CD4-positive, alpha-beta T cell (primary cell): Measurements from ENCODE around the gene SLC25A42. TPM values are rescaled to one million over a fixed set of nuclear protein-coding genes. Genes with fewer than 3 reads are reported as not detected.
"Not testable (repeated sequence)": the region's sequence is repeated elsewhere in the genome, so short reads cannot be mapped to it uniquely, and the experiment has no call there.

ENCODE experiments used
- ATAC-seq: fragments of 200-7000 bp; cut with Tn5 transposase; one replicate; pipeline ENCODE4 v1.10.0; 2022; ENCODE audit warnings: mild to moderate bottlenecking; ENCODE audit not compliant: poor library complexity
- CTCF ChIA-PET: fragments of 350-600 bp; sonication (Branson Sonifier 250); formaldehyde crosslinking; loops from one replicate; lab custom pipeline; 2021; ENCODE audit warnings: antibody characterized with exemption, inconsistent platforms; lab: Charles Lee
- POLR2A ChIA-PET: fragments of 350-600 bp; sonication (Branson Sonifier 250); formaldehyde crosslinking; loops from one replicate; lab custom pipeline; 2021; ENCODE audit warnings: antibody characterized with exemption, inconsistent platforms; lab: Charles Lee
- DNase-seq, 14 experiments: peaks; one replicate each; pipeline ENCODE4 v3.0.0-alpha.2; 2013 to 2020; ENCODE audit warnings: mixed read lengths in 2 of 14
- H3K27ac ChIP-seq, 2 donors: one replicate each; pipeline versions ENCODE4 v1.5.1 to v1.7.0; 2013; ENCODE audit warnings: low read length in 2 of 2, low read depth in 1 of 2, mild to moderate bottlenecking in 1 of 2
- H3K27me3 ChIP-seq, 2 experiments: 1 replicate in 1 of 2; 2 replicates in 1 of 2; pipeline versions ENCODE4 v1.6.1 to v1.7.0; 2013; ENCODE audit warnings: low read length in 2 of 2, control low read depth in 1 of 2, mild to moderate bottlenecking in 1 of 2, moderate library complexity in 1 of 2; ENCODE audit not compliant: insufficient read depth in 2 of 2, control insufficient read depth in 1 of 2
- H3K36me3 ChIP-seq: one replicate; pipeline ENCODE4 v1.6.1; 2013; ENCODE audit warnings: low read length, control low read depth; ENCODE audit not compliant: insufficient read depth
- H3K4me1 ChIP-seq: one replicate; pipeline ENCODE4 v1.6.1; 2013; ENCODE audit warnings: low read length, control low read depth; ENCODE audit not compliant: insufficient read depth
- H3K4me3 ChIP-seq: one replicate; pipeline ENCODE4 v1.5.1; 2013; ENCODE audit warnings: mild to moderate bottlenecking, low read length, moderate library complexity
- H3K9me3 ChIP-seq, 2 experiments: 1 replicate in 1 of 2; 2 replicates in 1 of 2; pipeline versions ENCODE4 v1.6.1 to v1.7.0; 2013; ENCODE audit warnings: low read length in 2 of 2, mild to moderate bottlenecking in 2 of 2, control low read depth in 1 of 2, moderate library complexity in 1 of 2; ENCODE audit not compliant: control insufficient read depth in 1 of 2, insufficient read depth in 1 of 2
- H3K27ac Mint-ChIP-seq: one replicate; pipeline ENCODE4 v1.8.0; 2020; ENCODE audit warnings: mixed read lengths
- H3K27me3 Mint-ChIP-seq: one replicate; pipeline ENCODE4 v1.8.0; 2021; ENCODE audit warnings: mixed read lengths
- H3K36me3 Mint-ChIP-seq: one replicate; pipeline ENCODE4 v1.8.0; 2021; ENCODE audit warnings: low read depth, mixed read lengths
- H3K4me1 Mint-ChIP-seq: one replicate; pipeline ENCODE4 v1.8.0; 2021; ENCODE audit warnings: low read depth, mixed read lengths
- H3K4me3 Mint-ChIP-seq: one replicate; pipeline ENCODE4 v1.8.0; 2020; ENCODE audit warnings: mild to moderate bottlenecking, mixed read lengths
- H3K9me3 Mint-ChIP-seq: one replicate; pipeline ENCODE4 v1.8.0; 2020; ENCODE audit warnings: mixed read lengths
- intact Hi-C, 2 experiments: fragments of 100-400 bp; cut with DNase I in 1 of 2; cut with micrococcal nuclease in 1 of 2; formaldehyde crosslinking; loops; one replicate each; pipeline versions ENCODE4 v1.15.1 to v1.9.0; 2023 to 2025; cut with DNase I, micrococcal nuclease
- total RNA-seq, 174 experiments: library from RNA in 2 of 174; stranded (reverse) in 2 of 174; gene quantifications; one replicate each; pipeline ENCODE4 v1.2.3 and lab custom pipeline; 2021 to 2026
- TF ChIP-seq, protein P1 (sequence below): fragments of 200-600 bp; IDR thresholded peaks from one replicate; pipeline ENCODE4 v1.8.0; 2022; ENCODE audit warnings: antibody characterized with exemption, mild to moderate bottlenecking

The SLC25A42 gene
- total RNA-seq, 2 experiments from 2014 or later = 15.1 to 15.4 TPM

DNA sequence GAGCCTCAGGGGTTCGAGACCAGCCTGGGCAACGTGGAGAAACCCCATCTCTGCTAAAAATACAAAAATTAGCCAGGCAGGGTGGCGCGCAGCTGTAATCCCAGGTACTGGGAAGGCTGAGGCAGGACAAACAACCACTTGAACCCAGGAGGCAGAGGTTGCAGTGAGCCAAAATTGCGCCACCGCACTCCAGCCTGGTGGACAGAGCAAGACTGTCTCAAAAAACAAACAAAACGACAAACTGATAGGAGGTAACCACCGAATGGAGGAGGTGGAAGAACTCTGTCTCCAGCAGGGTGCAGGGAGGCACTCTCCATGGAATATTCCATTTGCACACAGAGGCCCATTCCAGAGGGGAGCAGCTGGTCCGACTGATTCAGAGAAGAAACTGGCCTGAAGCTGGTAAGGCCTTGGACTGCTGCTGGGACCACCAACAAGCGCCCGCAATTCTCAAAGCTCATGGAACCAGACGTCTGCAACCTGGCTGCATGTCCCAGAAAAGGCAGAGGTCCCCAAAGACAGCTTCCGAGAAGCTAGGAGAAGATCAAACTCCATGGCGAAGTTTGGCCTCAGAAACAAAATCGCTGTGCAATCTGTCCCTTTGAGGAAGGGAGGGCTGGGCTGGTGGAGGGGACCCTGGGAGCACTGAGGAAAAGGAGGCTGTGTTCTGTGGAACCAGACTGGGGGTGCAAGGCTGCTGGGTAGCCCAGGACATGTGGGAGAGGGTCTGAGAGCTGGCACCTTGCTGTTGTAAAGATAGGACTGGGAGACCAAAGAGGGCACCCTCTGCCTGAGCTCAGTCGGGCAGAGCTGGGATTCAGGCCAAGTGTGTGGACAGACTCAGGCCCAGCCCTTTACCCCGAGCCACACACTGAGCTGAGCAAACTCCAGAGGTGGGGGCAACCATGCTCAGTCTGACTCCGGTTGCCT, 35.2 kb downstream of the SLC25A42 start:
- no peaks in the 10 kb centered on the region for H3K9me3 Mint-ChIP-seq
- H3K27me3 ChIP-seq = no peaks in the 10 kb centered on the region
- H3K4me3 Mint-ChIP-seq = no peak overlapping the region
- H3K36me3 Mint-ChIP-seq = peaks cover 29% of the 10 kb centered on the region
- H3K4me1 Mint-ChIP-seq = no peaks in the 10 kb centered on the region
- CTCF ChIA-PET = no interaction called here
- intact Hi-C loops = no loop called here
- no peaks in the 10 kb centered on the region for H3K4me1 ChIP-seq
- H3K27ac Mint-ChIP-seq = no peak overlapping the region
- TF ChIP-seq, protein P1, sequence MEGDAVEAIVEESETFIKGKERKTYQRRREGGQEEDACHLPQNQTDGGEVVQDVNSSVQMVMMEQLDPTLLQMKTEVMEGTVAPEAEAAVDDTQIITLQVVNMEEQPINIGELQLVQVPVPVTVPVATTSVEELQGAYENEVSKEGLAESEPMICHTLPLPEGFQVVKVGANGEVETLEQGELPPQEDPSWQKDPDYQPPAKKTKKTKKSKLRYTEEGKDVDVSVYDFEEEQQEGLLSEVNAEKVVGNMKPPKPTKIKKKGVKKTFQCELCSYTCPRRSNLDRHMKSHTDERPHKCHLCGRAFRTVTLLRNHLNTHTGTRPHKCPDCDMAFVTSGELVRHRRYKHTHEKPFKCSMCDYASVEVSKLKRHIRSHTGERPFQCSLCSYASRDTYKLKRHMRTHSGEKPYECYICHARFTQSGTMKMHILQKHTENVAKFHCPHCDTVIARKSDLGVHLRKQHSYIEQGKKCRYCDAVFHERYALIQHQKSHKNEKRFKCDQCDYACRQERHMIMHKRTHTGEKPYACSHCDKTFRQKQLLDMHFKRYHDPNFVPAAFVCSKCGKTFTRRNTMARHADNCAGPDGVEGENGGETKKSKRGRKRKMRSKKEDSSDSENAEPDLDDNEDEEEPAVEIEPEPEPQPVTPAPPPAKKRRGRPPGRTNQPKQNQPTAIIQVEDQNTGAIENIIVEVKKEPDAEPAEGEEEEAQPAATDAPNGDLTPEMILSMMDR = no peak
- no peaks in the 10 kb centered on the region for H3K9me3 ChIP-seq
- H3K36me3 ChIP-seq = peaks cover 36% of the 10 kb centered on the region
- H3K4me3 ChIP-seq = no peak overlapping the region
- ATAC-seq = no peak
- H3K27me3 Mint-ChIP-seq = no peaks in the 10 kb centered on the region
- H3K27ac ChIP-seq = no peak overlapping the region
- no peak for DNase-seq
- POLR2A ChIA-PET = no interaction called here

DNA sequence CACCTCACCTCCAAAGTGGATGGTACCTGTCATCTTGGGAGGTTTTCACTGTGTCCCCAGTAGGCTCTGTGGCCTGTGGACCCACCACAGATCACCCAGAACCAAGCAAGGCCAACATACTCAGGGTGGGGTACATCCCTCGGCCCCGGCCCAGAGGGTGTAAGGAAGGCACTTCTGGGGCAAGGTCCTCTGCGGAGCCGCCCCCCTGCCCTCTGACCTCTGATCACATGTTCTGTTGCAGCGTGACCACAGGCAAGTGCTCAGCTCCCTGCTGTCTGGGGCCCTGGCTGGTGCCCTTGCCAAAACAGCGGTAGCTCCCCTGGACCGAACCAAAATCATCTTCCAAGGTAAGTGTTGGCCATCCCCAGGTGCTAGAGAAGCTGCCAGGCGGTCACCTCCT, 37.7 kb downstream of the SLC25A42 start:
- H3K27me3 ChIP-seq = no peaks in the 10 kb centered on the region
- no peaks in the 10 kb centered on the region for H3K4me1 ChIP-seq
- H3K27ac ChIP-seq = no peak overlapping the region
- TF ChIP-seq, protein P1 = no peak
- no peak for ATAC-seq
- intact Hi-C loops = no loop called here
- no peaks in the 10 kb centered on the region for H3K27me3 Mint-ChIP-seq
- H3K4me3 ChIP-seq = no peak overlapping the region
- H3K9me3 ChIP-seq = no peaks in the 10 kb centered on the region
- DNase-seq = no peak
- no peaks in the 10 kb centered on the region for H3K9me3 Mint-ChIP-seq
- ChIA-PET POLR2A (no interaction called here), CTCF (no interaction called here)
- H3K36me3 ChIP-seq = peaks cover 40% of the 10 kb centered on the region
- no peak overlapping the region for H3K27ac Mint-ChIP-seq
- peaks cover 30% of the 10 kb centered on the region for H3K36me3 Mint-ChIP-seq
- no peaks in the 10 kb centered on the region for H3K4me1 Mint-ChIP-seq
- H3K4me3 Mint-ChIP-seq = no peak overlapping the region

DNA sequence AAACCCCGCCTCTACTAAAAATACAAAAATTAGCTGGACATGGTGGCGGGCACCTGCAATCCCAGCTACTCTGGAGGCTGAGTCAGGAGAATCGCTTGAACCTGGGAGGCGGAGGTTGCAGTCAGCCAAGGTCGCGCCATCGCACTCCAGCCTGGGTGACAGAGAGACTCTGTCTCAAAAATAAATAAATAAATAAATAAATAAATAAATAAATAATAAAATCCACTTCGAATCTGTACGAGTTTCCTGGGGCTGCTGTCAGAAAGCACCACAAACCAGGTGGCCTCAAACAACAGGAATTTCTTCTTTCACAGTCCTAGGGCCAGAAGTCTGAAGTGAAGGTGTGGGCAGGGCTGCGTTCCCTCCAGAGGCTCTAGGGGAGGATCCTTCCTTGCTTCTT, 38.8 kb downstream of the SLC25A42 start:
- H3K27me3 Mint-ChIP-seq, DNase-seq, H3K4me1 Mint-ChIP-seq, H3K4me3 Mint-ChIP-seq, H3K9me3 ChIP-seq, POLR2A ChIA-PET, CTCF ChIA-PET, H3K4me3 ChIP-seq, H3K9me3 Mint-ChIP-seq, H3K27ac ChIP-seq, H3K4me1 ChIP-seq, H3K27me3 ChIP-seq, H3K27ac Mint-ChIP-seq, intact Hi-C loops, ATAC-seq: not testable (repeated sequence)
- H3K36me3 ChIP-seq = peaks cover 33% of the 10 kb centered on the region
- peaks cover 24% of the 10 kb centered on the region for H3K36me3 Mint-ChIP-seq
